PC-9 (cell line): ENCODE measurements around the gene OGDH.

Source experiments
- CTCF ChIP-seq: fragments of 200-600 bp; sonication (generic); conservative IDR thresholded peaks from 2 replicates; pipeline ENCODE4 v1.6.1; 2017; ENCODE audit warnings: mixed run types, antibody characterized with exemption, mild to moderate bottlenecking, moderate library complexity
- EZH2 ChIP-seq: fragments of 200-600 bp; sonication (generic); IDR thresholded peaks from 2 replicates; pipeline ENCODE4 v1.8.0; 2017; ENCODE audit warnings: antibody characterized with exemption, low read depth

GRCh38 chr7:44569959-44570358 lies 36.5 kb upstream of the OGDH start:
- TF ChIP-seq EZH2 (no peak), CTCF (no peak)
